ENCODE data around the gene GRIA1.

GRIA1 gene

GRCh38 chr5:153658606-153659005 is 168.1 kb downstream of the GRIA1 start:
- DNase-seq (ENCODE audit: low read depth in 2 of 2) = no peak

DNA sequence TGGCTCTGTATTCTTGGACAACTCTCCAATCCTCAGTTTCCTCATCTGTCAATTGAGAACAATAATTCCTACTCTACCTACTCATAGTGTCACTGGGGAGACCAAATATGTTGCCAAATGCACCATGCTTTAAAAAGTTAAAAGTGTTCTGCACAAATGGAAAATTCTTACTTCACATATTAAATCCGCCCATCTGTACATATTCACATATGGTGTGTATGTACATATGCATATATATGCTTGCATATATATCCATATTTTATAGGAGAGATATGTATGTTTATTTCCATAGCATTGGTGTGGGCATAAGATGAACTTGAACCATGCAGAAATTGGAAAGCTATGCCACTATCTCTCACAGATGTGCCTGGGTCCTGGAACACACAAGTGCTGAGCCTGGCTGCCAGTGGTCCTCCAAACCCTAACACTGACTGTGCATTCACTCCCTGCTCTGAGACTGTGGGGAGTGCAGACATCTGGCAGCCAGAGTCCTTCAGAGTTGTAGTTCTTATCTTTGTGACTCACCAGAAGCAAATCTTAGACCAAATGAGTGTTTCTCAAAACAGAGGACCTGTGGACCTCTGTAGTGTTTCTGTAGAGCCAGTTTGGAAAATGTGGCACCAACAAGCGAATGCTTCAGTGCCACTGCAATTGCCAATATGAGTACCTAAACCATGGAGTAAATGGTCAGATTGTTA is 168.7 kb downstream of the GRIA1 start:
- DNase-seq (ENCODE audit: low read depth in 2 of 2) = no peak

DNA sequence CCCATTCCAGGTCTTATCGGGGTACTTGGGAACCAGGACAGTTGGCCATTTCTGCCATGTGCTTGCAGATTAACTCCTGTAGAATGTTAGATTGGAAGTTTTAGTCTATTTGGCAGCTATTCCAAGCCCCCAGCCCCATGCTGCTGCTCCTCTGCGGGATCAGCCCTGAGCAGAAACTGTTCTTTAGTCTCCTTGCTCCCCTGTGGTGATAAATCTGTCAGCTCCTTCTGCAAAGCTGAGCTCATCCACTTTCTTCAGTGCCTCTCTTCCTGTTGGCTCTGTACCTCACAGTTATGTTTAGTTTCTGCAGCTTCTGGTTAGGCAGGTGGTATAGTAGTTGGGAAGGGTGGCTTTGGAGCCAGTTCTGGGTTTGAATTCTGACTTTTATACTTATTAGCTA is 170.4 kb downstream of the GRIA1 start:
- DNase-seq (ENCODE audit: low read depth in 2 of 2) = no peak

- DNase-seq (ENCODE audit: low read depth in 2 of 2) = no peak
Observed at GRCh38 chr5:153661897-153662296, 171.4 kb downstream of the GRIA1 start.

- DNase-seq (ENCODE audit: low read depth in 2 of 2) = no peak
Observed at GRCh38 chr5:153670101-153670500, 179.6 kb downstream of the GRIA1 start.

DNA sequence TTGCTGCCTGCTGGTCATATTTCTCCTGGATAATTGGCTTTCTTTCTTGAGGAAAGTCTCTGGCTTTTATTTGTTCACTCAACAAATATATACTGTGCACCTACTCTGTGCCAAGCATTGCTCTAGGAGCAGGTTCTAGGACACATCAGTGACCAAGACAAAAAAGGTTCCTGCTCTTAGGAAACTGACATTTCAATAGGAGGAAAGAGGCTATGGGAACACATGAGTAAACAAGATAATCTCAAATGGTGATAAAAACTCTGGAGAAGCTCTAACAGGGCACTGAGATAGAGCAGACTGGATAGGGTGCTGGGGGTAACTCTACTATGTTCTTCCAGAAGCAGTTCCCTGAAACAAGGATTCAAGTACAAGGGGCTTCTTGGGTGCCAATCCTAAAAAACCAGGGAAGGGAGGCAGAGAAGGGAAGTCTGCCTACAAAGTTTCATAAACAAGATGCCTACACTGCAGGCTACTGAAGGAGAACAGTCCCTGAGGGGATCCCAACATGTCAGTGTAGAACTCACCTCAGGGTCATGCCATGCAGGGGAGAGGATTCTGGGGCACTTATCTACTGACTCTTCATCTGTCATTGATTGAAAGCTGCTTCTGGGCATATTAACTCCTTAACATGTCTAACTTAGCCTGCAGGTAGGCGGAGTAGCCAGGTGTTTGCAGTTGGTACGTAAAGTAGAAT is 181.3 kb downstream of the GRIA1 start:
- no peak for DNase-seq (ENCODE audit: low read depth in 2 of 2)

GRCh38 chr5:153672347-153673090 is 182.0 kb downstream of the GRIA1 start:
- DNase-seq (ENCODE audit: low read depth in 2 of 2) = no peak

DNA sequence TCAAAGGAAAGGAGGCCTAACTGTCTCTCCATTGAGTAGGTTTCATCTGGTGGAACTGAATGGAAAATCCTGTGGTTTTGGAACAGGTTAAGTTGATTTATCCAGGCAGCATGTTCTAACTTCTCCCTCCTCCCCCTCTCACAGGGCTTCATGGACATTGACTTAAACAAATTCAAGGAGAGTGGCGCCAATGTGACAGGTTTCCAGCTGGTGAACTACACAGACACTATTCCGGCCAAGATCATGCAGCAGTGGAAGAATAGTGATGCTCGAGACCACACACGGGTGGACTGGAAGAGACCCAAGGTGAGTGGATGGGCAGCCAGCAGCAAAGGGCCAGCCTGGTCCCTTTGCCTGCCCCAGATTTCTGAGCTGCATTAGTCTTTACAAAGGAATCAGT is 183.9 kb downstream of the GRIA1 start:
- no peak for DNase-seq (ENCODE audit: low read depth in 2 of 2)

GRCh38 chr5:153676406-153676805 is 185.9 kb downstream of the GRIA1 start:
- no peak for DNase-seq (ENCODE audit: low read depth in 2 of 2)

DNA sequence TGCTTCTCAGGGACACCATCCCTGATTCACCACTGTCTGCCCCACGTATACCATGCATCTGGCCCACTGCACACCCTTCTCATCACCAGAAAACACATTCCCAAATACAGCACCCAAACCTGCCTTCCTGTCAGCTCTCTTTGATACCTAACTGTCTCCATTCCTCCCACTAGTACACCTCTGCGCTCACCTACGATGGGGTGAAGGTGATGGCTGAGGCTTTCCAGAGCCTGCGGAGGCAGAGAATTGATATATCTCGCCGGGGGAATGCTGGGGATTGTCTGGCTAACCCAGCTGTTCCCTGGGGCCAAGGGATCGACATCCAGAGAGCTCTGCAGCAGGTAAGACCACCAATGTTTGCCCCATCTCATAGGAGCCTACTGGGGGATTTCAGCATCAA is 186.4 kb downstream of the GRIA1 start:
- DNase-seq (ENCODE audit: low read depth in 2 of 2) = no peak

DNA sequence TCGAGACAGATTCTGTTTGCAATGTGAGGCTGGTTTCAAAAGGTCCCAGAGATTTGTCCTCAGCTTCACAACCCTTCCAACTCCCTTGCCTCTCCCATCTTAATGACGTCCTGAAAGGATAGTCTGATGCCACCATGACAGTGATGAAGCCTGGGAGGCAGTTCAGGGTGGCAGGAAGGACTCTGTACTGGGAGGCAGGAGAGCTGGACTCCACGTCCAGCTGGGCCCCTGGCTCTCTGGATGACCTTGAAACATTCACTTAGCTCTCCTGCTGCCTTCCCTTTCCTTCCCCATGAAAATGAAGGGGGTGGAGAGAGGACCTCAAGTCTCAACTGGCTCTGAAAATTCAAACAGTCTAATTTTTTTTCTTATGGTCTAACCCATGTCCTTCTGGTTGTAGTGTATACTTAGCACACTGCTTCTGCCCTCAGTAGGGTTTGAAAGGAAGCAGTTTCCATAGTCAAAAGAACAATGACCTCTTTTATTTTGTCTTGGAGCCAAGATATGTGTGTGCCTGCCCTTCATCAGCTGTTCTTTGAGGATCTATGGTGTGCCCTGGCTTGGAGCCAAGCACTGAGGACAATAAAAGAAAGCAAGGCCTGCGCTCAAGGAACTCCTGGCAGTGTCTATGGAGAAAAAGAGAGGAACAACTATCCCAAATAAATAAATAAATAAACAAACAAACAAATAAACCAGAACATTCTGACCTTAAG is 188.3 kb downstream of the GRIA1 start:
- DNase-seq (ENCODE audit: low read depth in 2 of 2) = no peak

DNA sequence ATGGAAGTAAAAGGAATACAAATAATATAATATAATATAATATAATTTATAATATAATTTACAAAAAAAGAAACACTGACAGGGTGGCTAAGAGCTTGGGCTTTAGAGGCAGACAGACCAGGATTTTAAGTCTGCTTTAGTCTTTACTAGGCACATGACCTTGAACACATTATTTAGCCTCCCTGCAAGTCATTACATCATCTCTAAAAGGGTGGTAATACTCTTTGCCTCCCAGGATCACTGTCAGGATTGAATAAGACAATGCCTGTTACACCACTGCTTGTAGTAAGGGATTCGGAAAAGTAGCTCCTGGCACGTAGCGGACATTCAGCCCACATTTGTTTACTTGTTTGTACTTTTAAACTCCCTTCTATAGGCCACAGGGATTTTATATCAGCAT is 199.8 kb downstream of the GRIA1 start:
- no peak for DNase-seq (ENCODE audit: low read depth in 2 of 2)

DNA sequence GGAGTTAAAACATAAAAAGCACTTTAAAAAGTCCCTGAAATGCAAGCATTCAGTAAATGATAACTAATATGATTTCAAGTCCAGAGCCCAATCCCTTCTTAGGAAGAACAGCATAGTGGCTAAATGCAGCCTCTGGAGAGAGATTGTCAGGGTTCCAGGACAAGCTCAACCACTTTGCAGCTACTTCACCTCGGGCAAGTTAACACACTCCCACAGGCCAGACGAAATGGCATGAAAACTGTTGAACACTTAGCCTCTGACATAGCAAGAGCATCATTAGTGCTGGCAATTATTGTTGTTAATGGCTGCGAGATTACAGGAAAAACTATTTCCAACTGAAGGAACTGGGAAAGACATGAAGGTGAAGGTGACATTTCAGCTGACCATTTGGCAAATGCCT is 205.8 kb downstream of the GRIA1 start:
- no peak for DNase-seq (ENCODE audit: low read depth in 2 of 2)

DNA sequence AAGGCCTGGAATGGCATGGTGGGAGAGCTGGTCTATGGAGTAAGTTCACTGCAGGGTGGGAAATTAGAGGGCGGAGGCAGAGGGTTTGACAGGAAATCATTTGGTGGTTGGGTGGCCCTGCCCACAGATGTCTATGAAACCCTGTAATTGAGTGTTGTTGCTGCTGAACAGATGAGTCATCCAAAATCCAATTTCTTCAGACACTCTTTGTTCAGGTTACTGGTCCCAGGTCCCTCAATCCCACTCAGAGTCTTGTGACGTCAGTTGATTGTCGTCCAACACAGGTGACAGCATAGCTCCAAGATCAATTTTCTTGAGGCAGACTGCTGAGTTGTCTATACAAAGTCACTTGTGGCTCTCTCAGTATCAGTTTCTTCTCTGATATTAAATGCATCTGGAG is 208.6 kb downstream of the GRIA1 start:
- DNase-seq (ENCODE audit: low read depth in 2 of 2) = no peak

- no peak for DNase-seq (ENCODE audit: low read depth in 2 of 2)
Observed at GRCh38 chr5:153700940-153701339, 210.5 kb downstream of the GRIA1 start.

- no peak for DNase-seq (ENCODE audit: low read depth in 2 of 2)
Observed at GRCh38 chr5:153702265-153702664, 211.8 kb downstream of the GRIA1 start.

- no peak for DNase-seq (ENCODE audit: low read depth in 2 of 2)
Observed at GRCh38 chr5:153704110-153704509, 213.6 kb downstream of the GRIA1 start.

DNA sequence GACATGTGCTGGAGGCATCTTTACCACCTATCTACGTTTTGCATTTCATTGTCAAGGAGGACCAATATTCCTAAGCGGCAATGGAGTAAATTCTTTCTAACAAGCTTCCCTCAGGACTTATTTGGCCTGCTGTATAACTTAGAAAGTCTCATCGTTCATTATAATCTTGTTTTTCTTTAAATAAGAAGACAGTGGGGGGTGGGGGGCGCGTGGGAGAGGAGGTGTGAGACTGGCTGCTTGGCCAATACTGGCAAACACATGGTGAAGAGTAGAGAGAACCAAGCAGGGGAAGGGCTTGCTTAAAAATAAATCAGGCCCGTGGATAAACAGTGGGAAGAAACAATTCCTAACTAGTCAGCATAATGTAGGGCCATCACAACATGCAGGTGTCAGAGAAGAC is 217.2 kb downstream of the GRIA1 start:
- no peak for DNase-seq (ENCODE audit: low read depth in 2 of 2)

GRCh38 chr5:153711755-153712154 is 221.3 kb downstream of the GRIA1 start:
- DNase-seq (ENCODE audit: low read depth in 2 of 2) = no peak

- no peak for DNase-seq (ENCODE audit: low read depth in 2 of 2)
Observed at GRCh38 chr5:153712946-153713345, 222.5 kb downstream of the GRIA1 start.

DNA sequence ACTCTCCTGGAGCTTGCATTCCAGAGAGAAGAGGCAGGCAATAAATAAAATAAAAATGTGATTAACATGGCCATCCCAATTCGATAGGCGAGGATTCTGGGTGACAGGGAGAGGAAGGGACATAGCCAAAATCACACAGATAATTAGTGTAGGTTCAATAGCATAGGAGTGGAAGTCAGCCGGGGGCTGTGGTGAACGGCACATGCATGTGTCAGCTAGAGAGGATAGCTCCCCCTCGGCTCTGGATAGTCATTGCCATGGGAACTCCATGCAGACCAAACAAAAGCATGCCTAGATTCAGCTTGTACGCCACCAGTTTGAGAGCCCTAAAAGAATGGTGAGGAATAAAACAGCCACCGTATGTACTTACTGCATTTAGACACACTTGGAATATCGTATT is 223.5 kb downstream of the GRIA1 start:
- no peak for DNase-seq (ENCODE audit: low read depth in 2 of 2)

- no peak for DNase-seq (ENCODE audit: low read depth in 2 of 2)
Observed at GRCh38 chr5:153714798-153715197, 224.3 kb downstream of the GRIA1 start.
